GM12878 (cell line): ENCODE data around the gene TDRD15. TPM values are rescaled to one million over a fixed set of nuclear protein-coding genes. Genes with fewer than 3 reads are reported as not detected.

Source experiments
- ATAC-seq: fragments of 200-7000 bp; cut with Tn5 transposase; 3 replicates; pipeline ENCODE4 v1.9.1; 2020; ENCODE audit warnings: mild to moderate bottlenecking, moderate library complexity
- BruUV-seq: library from RNA; stranded (reverse); fragments of 400-500 nt; replicated peaks from 2 replicates; lab custom pipeline; 2021; lab: Mats Ljungman, UMichigan
- CTCF ChIA-PET: fragments of 300-600 bp; sonication (Branson Sonifier 250); formaldehyde crosslinking; extraction: SDS; loops from one replicate; lab custom pipeline; 2021; ENCODE audit warnings: inconsistent platforms; lab: Yijun Ruan, JAX
- POLR2A ChIA-PET: fragments of 350-600 bp; formaldehyde crosslinking; extraction: SDS; loops from one replicate; lab custom pipeline; 2021; ENCODE audit warnings: inconsistent platforms; lab: Charles Lee
- RAD21 ChIA-PET: fragments of 300-600 bp; sonication (Branson Sonifier 250); formaldehyde crosslinking; loops from one replicate; lab custom pipeline; 2023; ENCODE audit warnings: antibody characterized with exemption; ENCODE audit not compliant: unreplicated experiment; lab: Charles Lee
- SMC1A ChIA-PET: fragments of 300-600 bp; sonication (Branson Sonifier 250); formaldehyde crosslinking; loops from one replicate; lab custom pipeline; 2023; ENCODE audit not compliant: unreplicated experiment, uncharacterized antibody; lab: Charles Lee
- DNase-seq: peaks from one replicate; pipeline ENCODE4 v3.0.0-alpha.2; 2011; ENCODE audit warnings: low read depth, low spot score
- FAIRE-seq: peaks from 3 replicates; lab custom pipeline; 2011; peaks lifted over from hg19 to GRCh38; lab: Jason Lieb, UNC
- H2AFZ ChIP-seq: 2 replicates; pipeline ENCODE4 v1.6.0; 2011; ENCODE audit warnings: low read depth, low read length, control low read depth; ENCODE audit not compliant: control insufficient read depth
- H3K27ac ChIP-seq: 2 replicates; pipeline ENCODE4 v1.5.1; 2011; ENCODE audit warnings: control low read depth; ENCODE audit not compliant: control insufficient read depth, insufficient read depth
- H3K27me3 ChIP-seq, 2 experiments: replicated peaks in 1 of 2; 2 replicates each; pipeline versions ENCODE4 v1.6.0 to v1.6.1; 2011; ENCODE audit warnings: low read length in 1 of 2; ENCODE audit not compliant: control insufficient read depth in 2 of 2, insufficient read depth in 2 of 2
- H3K36me3 ChIP-seq, 2 experiments: 2 replicates each; pipeline ENCODE4 v1.5.1; 2011; ENCODE audit warnings: low read length in 1 of 2; ENCODE audit not compliant: control insufficient read depth in 2 of 2, insufficient read depth in 2 of 2
- H3K4me1 ChIP-seq: 2 replicates; pipeline ENCODE4 v1.6.1; 2011; ENCODE audit warnings: mild to moderate bottlenecking, low read length, moderate library complexity, mixed read lengths; ENCODE audit not compliant: control insufficient read depth, insufficient read depth
- H3K4me2 ChIP-seq: 2 replicates; pipeline ENCODE4 v1.6.0; 2011; ENCODE audit warnings: control low read depth; ENCODE audit not compliant: control insufficient read depth, insufficient read depth
- H3K4me3 ChIP-seq: fragments of 200-600 bp; sonication (generic); 2 replicates; pipeline ENCODE4 v1.5.1; 2016
- H3K79me2 ChIP-seq: 2 replicates; pipeline ENCODE4 v1.6.0; 2011; ENCODE audit warnings: low read length; ENCODE audit not compliant: control insufficient read depth, insufficient read depth
- H3K9ac ChIP-seq: 2 replicates; pipeline ENCODE4 v1.8.0; 2011; ENCODE audit warnings: low read length, control low read depth, mixed read lengths; ENCODE audit not compliant: control insufficient read depth, insufficient read depth
- H3K9me3 ChIP-seq: replicated peaks from 3 replicates; pipeline ENCODE4 v1.5.1; 2011; ENCODE audit warnings: mild to moderate bottlenecking, low read length; ENCODE audit not compliant: control insufficient read depth, insufficient read depth
- H4K20me1 ChIP-seq: 2 replicates; pipeline ENCODE4 v1.6.0; 2011; ENCODE audit not compliant: control insufficient read depth, insufficient read depth
- ASH2L ChIP-seq: fragments of 300-600, 200-600 bp; sonication (generic); IDR thresholded peaks from 2 replicates; pipeline ENCODE4 v1.6.1; 2017; ENCODE audit warnings: low read depth, mild to moderate bottlenecking, borderline replicate concordance
- YBX1 ChIP-seq: fragments of 450-650 bp; IDR thresholded peaks from 2 replicates; pipeline ENCODE4 v1.6.1; 2016; ENCODE audit warnings: antibody characterized with exemption
- WGBS: methylation state at CpG from one replicate; pipeline ENCODE4 v1.1.6; 2016; ENCODE audit warnings: low lambda C conversion rate; ENCODE audit not compliant: insufficient replicate concordance, insufficient coverage; ENCODE audit errors: missing lambda C conversion rate; 5-methylcytosine and 5-hydroxymethylcytosine counted together
- in situ Hi-C: fragments of 300-500 bp; cut with MboI; formaldehyde crosslinking; loops from 9 replicates; pipeline ENCODE4 v1.14.3; 2018; ENCODE audit warnings: mixed read lengths
- intact Hi-C: fragments of 100-400 bp; cut with micrococcal nuclease; formaldehyde crosslinking; loops from one replicate; pipeline ENCODE4 v1.14.2; 2022; ENCODE audit not compliant: unreplicated experiment
- polyA plus RNA-seq, 11 experiments: library from polyadenylated mRNA; depleted of rRNA in 4 of 11; unstranded in 6 of 11; stranded (reverse) in 5 of 11; fragments of >200 nt; fragmentation: Nextera tagmentation in 4 of 11; fragmentation: Illumina TruSeq in 1 of 11; extraction: Ambion mirVana in 4 of 11; extraction: Trizol in 1 of 11; gene quantifications; 1 replicate in 1 of 11; 2 replicates in 10 of 11; pipeline versions ENCODE4 v1.2.1 to v1.2.3, GENCODE V29; 2011 to 2016; ENCODE audit warnings: inconsistent platforms in 2 of 11, missing spikeins in 2 of 11, low read depth in 1 of 11
- total RNA-seq, 4 experiments: library from RNA; depleted of rRNA in 3 of 4; stranded (reverse); fragments of >200 nt in 3 of 4; fragmentation: Illumina TruSeq in 1 of 4; extraction: Trizol in 1 of 4; gene quantifications; 2 replicates each; pipeline versions ENCODE4 v1.2.1 to v1.2.3, GENCODE V29; 2013 to 2021
- TF ChIP-seq, protein P1 (sequence below): fragments of 450-650 bp; IDR thresholded peaks from 2 replicates; pipeline ENCODE4 v1.6.1; 2018; ENCODE audit warnings: mild to moderate bottlenecking, low read depth, moderate library complexity; ENCODE audit not compliant: partially characterized antibody

TDRD15 gene
- total and polyA plus RNA-seq, 10 of the 15 experiments (the other 5 are each of a cell fraction or from before 2014, with no cell fraction given) = not detected

DNA sequence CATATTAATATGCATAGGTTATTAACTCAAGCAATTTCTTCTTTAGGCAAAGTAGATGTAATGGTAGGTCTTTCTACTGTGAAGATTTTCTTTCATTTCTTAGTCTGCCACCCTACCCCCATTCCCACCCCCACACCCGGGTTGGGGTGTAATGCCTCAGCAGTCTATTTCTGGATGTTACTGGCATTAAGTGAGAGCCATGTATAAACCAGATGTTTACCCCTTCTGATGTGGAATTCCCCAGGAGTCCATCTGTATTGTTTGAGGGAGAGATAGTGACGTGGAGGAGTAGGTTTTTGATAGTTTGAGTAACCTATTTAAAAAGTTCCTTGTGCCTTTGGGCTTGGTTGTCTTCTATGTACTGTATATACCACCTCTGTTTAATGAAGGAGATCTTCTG is 11.8 kb downstream of the TDRD15 start (continued):
- TF ChIP-seq, protein P1, sequence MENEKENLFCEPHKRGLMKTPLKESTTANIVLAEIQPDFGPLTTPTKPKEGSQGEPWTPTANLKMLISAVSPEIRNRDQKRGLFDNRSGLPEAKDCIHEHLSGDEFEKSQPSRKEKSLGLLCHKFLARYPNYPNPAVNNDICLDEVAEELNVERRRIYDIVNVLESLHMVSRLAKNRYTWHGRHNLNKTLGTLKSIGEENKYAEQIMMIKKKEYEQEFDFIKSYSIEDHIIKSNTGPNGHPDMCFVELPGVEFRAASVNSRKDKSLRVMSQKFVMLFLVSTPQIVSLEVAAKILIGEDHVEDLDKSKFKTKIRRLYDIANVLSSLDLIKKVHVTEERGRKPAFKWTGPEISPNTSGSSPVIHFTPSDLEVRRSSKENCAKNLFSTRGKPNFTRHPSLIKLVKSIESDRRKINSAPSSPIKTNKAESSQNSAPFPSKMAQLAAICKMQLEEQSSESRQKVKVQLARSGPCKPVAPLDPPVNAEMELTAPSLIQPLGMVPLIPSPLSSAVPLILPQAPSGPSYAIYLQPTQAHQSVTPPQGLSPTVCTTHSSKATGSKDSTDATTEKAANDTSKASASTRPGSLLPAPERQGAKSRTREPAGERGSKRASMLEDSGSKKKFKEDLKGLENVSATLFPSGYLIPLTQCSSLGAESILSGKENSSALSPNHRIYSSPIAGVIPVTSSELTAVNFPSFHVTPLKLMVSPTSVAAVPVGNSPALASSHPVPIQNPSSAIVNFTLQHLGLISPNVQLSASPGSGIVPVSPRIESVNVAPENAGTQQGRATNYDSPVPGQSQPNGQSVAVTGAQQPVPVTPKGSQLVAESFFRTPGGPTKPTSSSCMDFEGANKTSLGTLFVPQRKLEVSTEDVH = no peak
- TF ChIP-seq ASH2L = no peak
- TF ChIP-seq, all 136 proteins: peak for 0

DNA sequence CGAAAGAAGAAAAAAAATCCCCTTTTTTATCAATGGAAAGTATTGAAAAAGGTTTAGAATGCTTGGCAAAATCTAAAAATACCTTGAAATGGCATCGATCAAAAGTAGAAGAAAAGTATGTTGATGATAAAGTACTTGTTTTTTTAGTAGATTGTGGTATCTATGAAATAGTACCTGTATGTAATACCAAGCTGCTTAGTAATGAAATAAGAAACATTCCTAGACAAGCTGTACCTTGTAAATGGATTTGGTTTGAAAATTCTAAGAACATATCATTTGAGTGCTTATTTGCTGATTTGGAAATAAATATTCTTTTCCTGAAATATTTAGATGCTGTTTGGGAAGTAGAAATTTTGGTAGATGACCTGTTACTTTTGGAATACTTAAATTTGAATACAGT is 18.4 kb downstream of the TDRD15 start:
- Histone ChIP-seq H2AFZ (no peak overlapping the region), H3K9me3 (no peaks in the 10 kb centered on the region), H4K20me1 (no peaks in the 10 kb centered on the region), H3K79me2 (no peaks in the 10 kb centered on the region), H3K4me1 (no peaks in the 10 kb centered on the region), H3K9ac (no peak overlapping the region), H3K4me3 (no peak overlapping the region), H3K4me2 (no peak overlapping the region), H3K27ac (no peak overlapping the region), H3K36me3 (no peaks in the 10 kb centered on the region), H3K27me3 (no peaks in the 10 kb centered on the region)
- CTCF ChIA-PET = no interaction called here
- intact Hi-C loops (no loop called here), in situ Hi-C loops (no loop called here)
- no peak for TF ChIP-seq YBX1
- SMC1A ChIA-PET = no interaction called here
- 3% methylated on average over 2 of the region's 2 CpGs for WGBS
- no TSS peak for BruUV-seq
- FAIRE-seq (no peak), DNase-seq (no peak), ATAC-seq (no peak)
- RAD21 ChIA-PET = no interaction called here
- POLR2A ChIA-PET = no interaction called here
